Mesenteric fat pad (tissue), 1 donor: ENCODE data around the gene SPDYC. TPM values are rescaled to one million over a fixed set of nuclear protein-coding genes. Genes with fewer than 3 reads are reported as not detected.
A peak's percentile ranks its signal among the peaks of the same experiment; 100 is the strongest.

Experiments
- DNase-seq: peaks from one replicate; pipeline ENCODE4 v3.0.0-alpha.2; 2020; ENCODE audit warnings: low spot score
- long read RNA-seq: library from polyadenylated mRNA; unstranded; transcript quantifications from one replicate; pipeline ENCODE4 v2.0.0, GENCODE V29; 2020
- total RNA-seq: library from RNA; stranded (reverse); fragmentation: NEBNext Ultra II Directional; extraction: Animal tissue kit (Norgen Biotek cat#: 25700); gene quantifications from one replicate; pipeline ENCODE4 v1.2.1, GENCODE V29; 2021
- donor health status: DM: yes; HTN: yes; CAD: no.

Gene SPDYC
- not detected for total RNA-seq
- long read RNA-seq, result 0 reads

GRCh38 chr11:65170058-65170534, at the start of gene SPDYC:
SPDYC (plus strand) TSS chr11:65170233; CDS start chr11:65171358, 1,125 bp downstream.
- no peak for DNase-seq

GRCh38 chr11:65120831-65121230, 49.2 kb upstream of the SPDYC start:
- DNase-seq, result peak; percentile 30

- DNase-seq, result peak; percentile 87
These were observed 48.6 kb upstream of the SPDYC start for GRCh38 chr11:65121447-65121864.

GRCh38 chr11:65121865-65122696, 48.0 kb upstream of the SPDYC start, which contains the start of the genes FAU and MRPL49:
FAU (minus strand) TSS chr11:65122134; CDS start chr11:65121813, 321 bp downstream.
MRPL49 (plus strand) TSS chr11:65122321; CDS start chr11:65122347, 26 bp downstream.
- peak; percentile 98 for DNase-seq

- DNase-seq, result peak; percentile 18
These were observed 45.4 kb upstream of the SPDYC start for GRCh38 chr11:65124480-65125196.

- peak; percentile 16 for DNase-seq
These were observed 44.6 kb upstream of the SPDYC start for GRCh38 chr11:65125197-65126056.

- no peak for DNase-seq
These were observed 43.3 kb upstream of the SPDYC start for GRCh38 chr11:65126624-65127274.

- no peak for DNase-seq
These were observed 42.4 kb upstream of the SPDYC start for GRCh38 chr11:65127473-65128181.

GRCh38 chr11:65128182-65129145, 41.6 kb upstream of the SPDYC start:
- no peak for DNase-seq

- no peak for DNase-seq
These were observed 40.2 kb upstream of the SPDYC start for GRCh38 chr11:65129649-65130441.

- no peak for DNase-seq
These were observed 39.2 kb upstream of the SPDYC start for GRCh38 chr11:65130631-65131416.

GRCh38 chr11:65131417-65131776, 38.6 kb upstream of the SPDYC start:
- DNase-seq, result no peak

- no peak for DNase-seq
These were observed 38.2 kb upstream of the SPDYC start for GRCh38 chr11:65131895-65132237.

- no peak for DNase-seq
These were observed 37.6 kb upstream of the SPDYC start for GRCh38 chr11:65132238-65132987.

- DNase-seq, result no peak
These were observed 36.9 kb upstream of the SPDYC start for GRCh38 chr11:65132988-65133700.

GRCh38 chr11:65133724-65134123, 36.3 kb upstream of the SPDYC start:
- DNase-seq, result no peak
